CD4-positive, alpha-beta T cell treated with Interleukin-10 for 1 hour (primary cell): ENCODE measurements around the gene NUDT22.
A peak's percentile ranks its signal among the peaks of the same experiment; 100 is the strongest.

Experiments
- DNase-seq: peaks from one replicate; pipeline ENCODE4 v3.0.0-alpha.2; 2020

Gene NUDT22

GRCh38 chr11:64229744-64230170 lies 3.7 kb downstream of the NUDT22 start:
- DNase-seq = no peak

DNA sequence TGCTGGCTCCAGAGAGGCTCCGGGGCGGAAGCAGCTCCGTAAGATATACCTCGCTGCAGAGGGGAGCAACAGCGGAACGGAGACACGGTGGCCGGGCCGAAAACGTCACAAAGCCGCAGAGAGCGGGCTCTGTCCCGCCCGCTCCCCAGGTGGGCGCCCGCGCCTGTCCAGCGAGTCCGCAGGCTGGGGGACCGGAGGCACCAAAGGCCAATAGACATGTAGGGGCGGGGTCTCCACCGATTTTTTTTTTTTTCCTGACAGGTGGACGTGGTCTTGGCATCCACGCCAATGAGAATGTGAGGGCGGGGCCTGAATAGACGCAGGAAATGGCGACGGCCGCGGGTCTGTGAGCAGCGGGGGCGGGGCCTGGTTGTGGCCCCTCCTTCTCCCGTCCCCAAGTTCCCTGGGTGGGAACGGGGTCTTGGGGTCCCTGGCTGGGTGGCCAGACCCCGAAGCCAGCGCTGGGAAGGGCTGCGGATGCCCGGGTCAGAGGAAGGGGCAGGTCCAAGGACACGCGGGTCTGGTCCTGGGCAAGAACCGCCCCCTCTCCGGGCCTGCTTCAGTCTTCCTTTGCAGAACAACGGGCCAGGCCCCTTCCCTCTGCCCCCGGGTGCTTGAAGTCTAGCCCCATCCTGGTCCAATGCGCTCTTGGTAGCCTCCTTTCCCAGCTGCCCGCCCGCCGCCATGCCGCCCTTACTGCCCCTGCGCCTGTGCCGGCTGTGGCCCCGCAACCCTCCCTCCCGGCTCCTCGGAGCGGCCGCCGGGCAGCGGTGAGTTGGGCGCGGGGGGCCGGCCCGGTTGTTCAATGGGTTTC lies 4.3 kb downstream of the NUDT22 start, which contains the start of gene DNAJC4:
TSS of gene DNAJC4 (plus strand) at position 378 of the 814 bp plus-strand sequence. CDS start at position 685, 307 bp downstream.
- DNase-seq = peak; percentile 91

- DNase-seq = no peak
These were observed 4.9 kb downstream of the NUDT22 start for GRCh38 chr11:64230985-64231365.

DNA sequence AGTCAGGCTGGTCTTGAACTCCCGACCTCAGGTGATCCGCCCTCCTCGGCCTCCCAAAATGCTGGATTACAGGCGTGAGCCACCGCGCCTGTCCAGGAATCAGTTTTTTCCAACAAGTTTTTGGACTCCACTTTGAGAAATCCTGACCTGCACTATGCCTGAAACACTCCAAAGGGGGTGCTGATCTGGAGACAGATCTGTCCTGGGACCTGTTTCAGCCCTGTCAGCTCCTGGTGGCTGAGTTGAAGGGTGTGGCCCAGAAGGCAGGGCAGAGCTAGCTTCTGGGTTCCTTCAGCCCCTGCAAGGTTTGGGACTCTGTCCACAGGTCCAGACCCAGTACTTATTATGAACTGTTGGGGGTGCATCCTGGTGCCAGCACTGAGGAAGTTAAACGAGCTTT lies 5.5 kb downstream of the NUDT22 start:
- DNase-seq = no peak

- no peak for DNase-seq
These were observed 6.3 kb downstream of the NUDT22 start for GRCh38 chr11:64232182-64232966.

DNA sequence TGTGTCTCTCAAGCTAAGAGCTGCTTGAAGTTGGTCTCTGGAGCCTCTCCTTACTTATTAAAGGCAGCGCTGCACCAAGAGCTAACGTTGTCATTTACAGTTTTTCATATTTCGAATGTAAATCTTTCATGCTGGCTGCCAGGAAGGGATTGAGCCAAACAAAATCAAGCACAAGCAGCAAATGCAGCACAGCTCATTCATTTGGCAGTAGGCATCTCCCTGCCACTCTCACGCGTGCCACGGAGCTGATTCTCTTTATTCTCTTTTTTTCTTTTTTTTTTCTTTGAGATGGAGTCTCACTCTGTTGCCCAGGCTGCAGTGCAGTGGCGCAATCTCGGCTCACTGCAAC lies 6.9 kb downstream of the NUDT22 start:
- DNase-seq = no peak

DNA sequence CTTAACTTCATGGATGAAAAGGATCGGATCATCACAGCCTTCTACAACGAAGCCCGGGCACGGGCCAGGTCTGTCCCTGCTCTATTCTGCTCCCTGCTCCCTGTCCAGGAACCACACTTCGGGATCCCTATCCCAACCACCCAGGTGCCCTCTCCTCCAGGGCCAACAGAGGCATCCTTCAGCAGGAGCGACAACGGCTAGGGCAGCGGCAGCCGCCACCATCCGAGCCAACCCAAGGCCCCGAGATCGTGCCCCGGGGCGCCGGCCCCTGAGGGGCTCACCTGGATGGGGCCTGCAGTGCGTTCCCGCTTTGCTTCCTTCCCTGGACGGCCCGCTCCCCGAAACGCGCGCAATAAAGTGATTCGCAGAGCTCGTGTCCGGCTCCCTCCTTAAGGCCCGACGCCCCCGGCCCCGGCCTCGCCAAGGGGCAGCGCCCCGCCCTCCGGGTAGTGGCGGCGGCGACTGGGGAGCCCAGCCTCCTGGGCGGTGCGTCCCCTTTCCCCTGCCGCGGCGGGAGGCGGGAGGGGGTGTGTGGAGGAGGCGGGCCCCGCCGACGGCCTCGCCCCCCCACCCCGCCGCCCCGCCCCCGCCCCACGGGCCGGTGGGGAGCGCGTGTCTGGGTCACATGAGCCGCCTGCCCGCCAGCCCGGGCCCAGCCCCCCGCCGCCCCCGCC lies 8.0 kb downstream of the NUDT22 start, which contains the start of gene VEGFB:
TSS of gene VEGFB (plus strand) at position 672 of the 674 bp plus-strand sequence. CDS start 250 bp downstream, outside the sequence.
- peak; percentile 82 for DNase-seq

DNA sequence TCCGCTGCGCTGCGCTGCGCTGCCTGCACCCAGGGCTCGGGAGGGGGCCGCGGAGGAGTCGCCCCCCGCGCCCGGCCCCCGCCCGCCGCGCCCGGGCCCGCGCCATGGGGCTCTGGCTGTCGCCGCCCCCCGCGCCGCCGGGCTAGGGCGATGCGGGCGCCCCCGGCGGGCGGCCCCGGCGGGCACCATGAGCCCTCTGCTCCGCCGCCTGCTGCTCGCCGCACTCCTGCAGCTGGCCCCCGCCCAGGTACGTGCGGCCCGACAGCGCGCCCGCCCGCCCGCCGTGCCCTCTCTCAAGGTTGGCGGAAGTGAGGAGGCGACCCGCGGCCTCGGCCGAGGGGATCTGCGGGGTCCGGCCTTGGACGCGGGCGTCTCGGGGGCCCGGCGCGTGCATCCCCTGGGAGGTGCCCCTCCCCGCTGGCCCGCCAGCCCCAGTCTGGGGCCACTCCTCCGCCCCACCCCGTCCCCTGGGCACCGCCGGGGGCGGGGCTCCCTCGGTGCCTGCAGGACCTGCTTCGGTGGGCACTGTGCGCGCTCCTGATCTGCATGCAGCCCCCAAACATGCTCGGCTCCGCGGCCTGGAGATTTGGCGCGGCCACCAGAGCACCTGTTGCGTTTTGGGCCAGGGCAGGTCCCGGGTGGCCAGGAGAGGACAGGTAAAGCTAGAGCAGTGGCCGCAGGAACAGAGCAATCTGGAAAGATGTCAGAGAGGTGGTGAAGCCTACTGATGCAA lies 8.7 kb downstream of the NUDT22 start:
- peak; percentile 51 for DNase-seq

DNA sequence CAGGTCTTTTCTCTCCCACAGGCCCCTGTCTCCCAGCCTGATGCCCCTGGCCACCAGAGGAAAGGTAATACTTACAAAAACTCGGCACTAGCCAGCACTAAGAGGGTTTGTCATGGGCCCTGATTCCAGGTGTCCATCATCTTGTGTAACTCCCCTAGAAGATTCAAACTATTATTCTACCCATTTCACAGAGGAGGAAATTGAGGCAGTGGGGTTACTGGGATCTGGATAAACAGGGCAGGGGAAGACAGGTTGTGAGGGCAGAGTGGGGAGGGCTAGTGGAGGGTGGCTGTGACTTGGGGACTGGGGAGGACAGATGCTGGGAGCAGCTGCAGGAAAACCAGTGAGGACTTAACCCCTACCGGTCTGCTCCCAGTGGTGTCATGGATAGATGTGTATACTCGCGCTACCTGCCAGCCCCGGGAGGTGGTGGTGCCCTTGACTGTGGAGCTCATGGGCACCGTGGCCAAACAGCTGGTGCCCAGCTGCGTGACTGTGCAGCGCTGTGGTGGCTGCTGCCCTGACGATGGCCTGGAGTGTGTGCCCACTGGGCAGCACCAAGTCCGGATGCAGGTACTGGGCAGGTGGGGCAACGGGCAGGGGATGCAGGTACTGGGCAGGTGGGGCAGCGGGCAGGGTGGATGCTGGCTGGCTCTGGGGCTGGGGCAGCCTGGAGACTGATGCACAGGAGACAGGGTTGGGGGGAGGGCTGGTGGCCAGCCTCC lies 9.5 kb downstream of the NUDT22 start:
- DNase-seq = no peak

GRCh38 chr11:64237484-64237951 lies 11.4 kb downstream of the NUDT22 start:
- no peak for DNase-seq

DNA sequence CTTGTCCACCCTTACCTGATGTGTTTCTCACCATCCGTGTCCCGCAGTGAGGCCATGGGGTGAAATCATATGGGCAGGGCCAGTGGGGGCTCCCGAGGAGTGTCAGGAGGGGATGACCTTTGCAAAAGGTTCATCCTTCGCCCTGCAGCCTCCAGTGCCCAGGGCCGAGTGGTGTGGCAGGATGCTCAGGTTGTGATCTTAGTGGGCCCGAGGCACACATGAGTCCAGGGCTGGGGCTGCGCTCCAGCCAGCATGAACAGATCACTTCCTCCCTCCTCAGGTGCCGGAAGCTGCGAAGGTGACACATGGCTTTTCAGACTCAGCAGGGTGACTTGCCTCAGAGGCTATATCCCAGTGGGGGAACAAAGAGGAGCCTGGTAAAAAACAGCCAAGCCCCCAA lies 12.0 kb downstream of the NUDT22 start:
- DNase-seq = no peak

DNA sequence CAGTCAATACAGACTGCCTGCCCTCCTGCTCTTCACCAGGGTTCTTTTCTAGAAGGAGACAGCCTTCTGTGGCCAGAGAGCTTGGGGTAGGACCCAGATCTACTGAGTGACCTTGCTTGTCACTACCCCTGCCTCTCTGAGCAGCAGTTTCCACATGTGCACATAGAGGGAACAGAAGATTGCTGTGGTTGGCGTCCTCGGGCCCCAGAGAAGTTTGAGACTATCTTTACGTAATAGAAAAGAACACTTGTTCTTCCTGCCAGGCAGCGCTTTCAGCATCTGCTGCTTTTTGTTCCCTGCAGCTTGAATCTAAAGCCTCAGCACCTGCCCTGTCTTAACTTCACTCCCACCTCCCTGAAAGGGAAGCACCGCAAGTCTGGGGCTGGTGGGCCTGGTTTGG lies 12.9 kb downstream of the NUDT22 start:
- DNase-seq = no peak

DNA sequence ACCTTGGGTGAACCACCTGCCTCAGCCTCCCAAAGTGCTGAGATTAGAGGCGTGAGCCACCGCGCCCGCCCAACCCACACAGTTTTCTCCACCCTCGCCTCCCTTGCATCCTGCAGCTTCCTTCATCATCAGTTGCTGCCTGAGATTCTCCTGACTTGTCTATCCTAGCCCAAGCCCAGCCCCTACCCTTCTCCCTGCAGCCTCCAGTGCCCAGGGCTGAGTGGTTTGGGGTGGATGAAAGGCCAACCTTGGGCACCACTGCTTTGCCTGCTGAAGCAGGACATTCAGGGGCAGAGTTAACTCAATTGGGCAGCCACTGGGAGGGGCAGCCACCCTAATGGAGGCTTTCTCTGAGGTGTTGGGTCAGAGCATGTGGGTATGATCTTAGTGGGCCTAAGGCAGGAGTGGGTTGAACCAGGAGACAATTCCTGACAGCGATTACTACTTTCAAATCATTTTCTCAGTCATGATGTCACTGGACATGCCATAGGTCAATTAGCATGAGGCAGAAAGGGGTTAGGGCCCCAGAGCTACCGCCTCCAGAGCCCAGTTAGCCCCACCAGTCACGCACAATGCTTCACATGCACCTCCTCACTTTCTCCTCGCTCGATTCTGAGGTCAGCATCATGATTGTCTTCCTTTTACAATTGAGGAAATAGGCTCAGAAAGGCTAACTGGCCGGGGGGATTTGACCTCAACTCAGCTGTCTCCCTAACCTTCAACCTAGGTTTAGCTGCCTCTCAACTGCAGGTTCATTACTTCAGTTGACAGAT lies 13.8 kb downstream of the NUDT22 start:
- no peak for DNase-seq

- peak; percentile 99 for DNase-seq
These were observed 14.6 kb downstream of the NUDT22 start, which contains the start of gene FKBP2 for GRCh38 chr11:64240435-64241240. Gene FKBP2, plus strand, starts transcription at chr11:64241095. Its CDS starts 1,293 bp downstream, at chr11:64242388.

- DNase-seq = peak; percentile 100
These were observed 15.1 kb downstream of the NUDT22 start for GRCh38 chr11:64241241-64241490.

GRCh38 chr11:64241491-64242374 lies 15.7 kb downstream of the NUDT22 start:
- DNase-seq = no peak

DNA sequence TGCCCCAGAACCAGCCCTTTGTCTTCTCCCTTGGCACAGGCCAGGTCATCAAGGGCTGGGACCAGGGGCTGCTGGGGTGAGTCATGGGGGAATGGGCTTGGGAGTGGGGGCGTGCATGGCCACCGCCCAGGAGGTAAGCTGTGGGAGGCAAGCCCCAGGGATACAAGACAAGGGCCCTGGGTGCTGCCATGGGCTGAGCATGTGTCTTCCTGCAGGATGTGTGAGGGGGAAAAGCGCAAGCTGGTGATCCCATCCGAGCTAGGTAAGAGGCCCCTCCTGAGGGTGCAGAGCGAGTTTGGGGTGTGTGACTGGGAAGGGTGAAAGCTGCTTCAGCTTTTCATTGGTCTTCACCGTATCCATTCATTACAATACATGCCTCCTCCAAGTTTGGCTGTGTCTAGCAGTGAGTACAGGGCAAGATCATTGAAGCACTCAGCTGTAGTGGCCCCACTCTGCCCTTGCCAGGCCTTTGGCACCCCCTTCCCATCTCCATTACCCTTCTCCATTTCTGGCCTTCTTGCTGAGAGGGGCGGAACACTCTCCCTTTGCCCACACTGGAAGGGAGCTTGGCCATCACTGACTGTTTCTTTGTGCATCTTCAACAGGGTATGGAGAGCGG lies 17.3 kb downstream of the NUDT22 start:
- DNase-seq = no peak

- no peak for DNase-seq
These were observed 18.0 kb downstream of the NUDT22 start for GRCh38 chr11:64244107-64244506.

DNA sequence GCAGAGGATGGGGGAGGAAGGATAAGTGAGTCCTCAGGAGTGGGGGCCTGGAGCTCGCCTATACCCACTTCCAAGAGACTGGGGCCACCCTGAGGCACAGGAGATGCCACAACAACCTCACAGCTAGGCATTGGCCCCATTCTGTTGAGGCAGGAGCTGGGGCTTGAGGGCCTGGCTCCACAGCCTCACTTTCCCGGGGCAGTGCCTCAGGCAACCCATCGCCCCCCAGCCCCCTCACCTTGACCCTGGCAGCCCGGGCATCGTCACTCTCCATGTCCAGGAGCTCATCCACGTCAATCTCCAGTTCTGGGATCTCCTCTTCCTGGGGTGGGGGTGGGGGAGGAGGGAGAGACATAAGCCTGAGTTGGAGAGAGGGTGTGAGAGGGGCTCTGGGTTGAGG lies 18.9 kb downstream of the NUDT22 start:
- DNase-seq = no peak
